Endothelial cell of umbilical vein (primary cell): Measurements from ENCODE around the gene NCF1. TPM values are rescaled to one million over a fixed set of nuclear protein-coding genes. Genes with fewer than 3 reads are reported as not detected.
"Not testable (repeated sequence)": the region's sequence is repeated elsewhere in the genome, so short reads cannot be mapped to it uniquely, and the experiment has no call there.

Experiments
- BruUV-seq: library from RNA; stranded (reverse); fragments of 400-500 nt; replicated peaks from 2 replicates; lab custom pipeline; 2021; lab: Mats Ljungman, UMichigan
- CTCF ChIA-PET: fragments of 300-600, 350-600 bp; sonication (Branson Sonifier 250); formaldehyde crosslinking; loops from one replicate; lab custom pipeline; 2021; ENCODE audit warnings: antibody characterized with exemption, inconsistent platforms; lab: Charles Lee
- POLR2A ChIA-PET: fragments of 300-600, 350-600 bp; sonication (Branson Sonifier 250); formaldehyde crosslinking; loops from one replicate; lab custom pipeline; 2021; ENCODE audit warnings: antibody characterized with exemption, inconsistent platforms; lab: Charles Lee
- DNase-seq: peaks from one replicate; pipeline ENCODE4 v3.0.0-alpha.2; 2011; ENCODE audit warnings: low read depth, low spot score
- FAIRE-seq: peaks from 2 replicates; lab custom pipeline; 2011; peaks lifted over from hg19 to GRCh38; lab: Jason Lieb, UNC
- H2AFZ ChIP-seq: 2 replicates; pipeline ENCODE4 v1.6.0; 2012; ENCODE audit warnings: low read depth, low read length, control low read depth, inconsistent platforms
- H3K27ac ChIP-seq: 2 replicates; pipeline ENCODE4 v1.5.1; 2011; ENCODE audit warnings: low read depth, mild to moderate bottlenecking, control low read depth, low read length, moderate library complexity; ENCODE audit not compliant: insufficient read depth
- H3K27me3 ChIP-seq, 2 experiments: 2 replicates each; pipeline versions ENCODE4 v1.6.0 to v1.6.1; 2011; ENCODE audit warnings: low read length in 2 of 2, mixed read lengths in 1 of 2; ENCODE audit not compliant: control insufficient read depth in 2 of 2, insufficient read depth in 2 of 2
- H3K36me3 ChIP-seq, 2 experiments: 2 replicates in 1 of 2; 3 replicates in 1 of 2; pipeline ENCODE4 v1.5.1; 2011; ENCODE audit warnings: low read length in 2 of 2, mild to moderate bottlenecking in 1 of 2, moderate library complexity in 1 of 2; ENCODE audit not compliant: control insufficient read depth in 2 of 2, insufficient read depth in 2 of 2; ENCODE audit errors: extremely low read depth in 1 of 2
- H3K4me1 ChIP-seq: 3 replicates; pipeline ENCODE4 v1.5.1; 2011; ENCODE audit warnings: mild to moderate bottlenecking, low read length; ENCODE audit not compliant: control insufficient read depth, insufficient read depth; ENCODE audit errors: extremely low read depth
- H3K4me2 ChIP-seq: 2 replicates; pipeline ENCODE4 v1.6.1; 2011; ENCODE audit warnings: low read length, control low read depth, mixed read lengths; ENCODE audit not compliant: insufficient read depth
- H3K4me3 ChIP-seq, 3 experiments: fragments of 200-600 bp in 1 of 3; sonication (generic), shearing (Covaris generic) in 1 of 3; replicated peaks in 1 of 3; 2 replicates each; pipeline ENCODE4 v1.5.1; 2011 to 2016; ENCODE audit warnings: control low read depth in 3 of 3, low read length in 3 of 3, mild to moderate bottlenecking in 2 of 3, inconsistent platforms in 1 of 3, low read depth in 1 of 3, moderate library complexity in 1 of 3; ENCODE audit not compliant: insufficient read depth in 1 of 3
- H3K79me2 ChIP-seq: 2 replicates; pipeline ENCODE4 v1.6.0; 2012; ENCODE audit warnings: low read length, inconsistent platforms; ENCODE audit not compliant: control insufficient read depth, insufficient read depth
- H3K9ac ChIP-seq: replicated peaks from 2 replicates; pipeline ENCODE3; 2011; ENCODE audit warnings: low read length, control low read depth; ENCODE audit not compliant: insufficient read depth; ENCODE audit errors: extremely low read depth
- H3K9me1 ChIP-seq: replicated peaks from 3 replicates; pipeline ENCODE4 v1.6.0; 2011; ENCODE audit warnings: mild to moderate bottlenecking, low read length; ENCODE audit not compliant: control insufficient read depth, insufficient read depth; ENCODE audit errors: extremely low read depth
- H3K9me3 ChIP-seq: replicated peaks from 2 replicates; pipeline ENCODE4 v1.5.1; 2012; ENCODE audit warnings: low read length, inconsistent platforms; ENCODE audit not compliant: control insufficient read depth, insufficient read depth
- H4K20me1 ChIP-seq: replicated peaks from 2 replicates; pipeline ENCODE3; 2011; ENCODE audit warnings: mild to moderate bottlenecking, low read length; ENCODE audit not compliant: control insufficient read depth, insufficient read depth; ENCODE audit errors: extremely low read depth
- dilution Hi-C: fragments of 300-500 bp; cut with MboI; formaldehyde crosslinking; loops from one replicate; pipeline ENCODE4 v1.15.0; 2019; ENCODE audit warnings: low sequenced_read_pairs; ENCODE audit not compliant: extremely low pct_ligation_motif_present
- intact Hi-C: fragments of 100-400 bp; cut with micrococcal nuclease; formaldehyde crosslinking; loops from one replicate; pipeline ENCODE4 v1.10.0; 2022
- polyA plus RNA-seq, 4 experiments: library from polyadenylated mRNA; depleted of rRNA in 3 of 4; stranded (reverse) in 3 of 4; unstranded in 1 of 4; fragments of >200 nt; gene quantifications; 2 replicates each; pipeline versions ENCODE4 v1.2.1 to v1.2.3, GENCODE V29; 2011 to 2012; ENCODE audit warnings: missing spikeins in 1 of 4
- total RNA-seq: library from RNA; stranded (reverse); gene quantifications from 2 replicates; pipeline ENCODE4 v1.2.3, GENCODE V29; 2021

Gene NCF1
- total and polyA plus RNA-seq, 2 donors (not counting 3 experiments of a cell fraction or from before 2014, with no cell fraction given): not detected

DNA sequence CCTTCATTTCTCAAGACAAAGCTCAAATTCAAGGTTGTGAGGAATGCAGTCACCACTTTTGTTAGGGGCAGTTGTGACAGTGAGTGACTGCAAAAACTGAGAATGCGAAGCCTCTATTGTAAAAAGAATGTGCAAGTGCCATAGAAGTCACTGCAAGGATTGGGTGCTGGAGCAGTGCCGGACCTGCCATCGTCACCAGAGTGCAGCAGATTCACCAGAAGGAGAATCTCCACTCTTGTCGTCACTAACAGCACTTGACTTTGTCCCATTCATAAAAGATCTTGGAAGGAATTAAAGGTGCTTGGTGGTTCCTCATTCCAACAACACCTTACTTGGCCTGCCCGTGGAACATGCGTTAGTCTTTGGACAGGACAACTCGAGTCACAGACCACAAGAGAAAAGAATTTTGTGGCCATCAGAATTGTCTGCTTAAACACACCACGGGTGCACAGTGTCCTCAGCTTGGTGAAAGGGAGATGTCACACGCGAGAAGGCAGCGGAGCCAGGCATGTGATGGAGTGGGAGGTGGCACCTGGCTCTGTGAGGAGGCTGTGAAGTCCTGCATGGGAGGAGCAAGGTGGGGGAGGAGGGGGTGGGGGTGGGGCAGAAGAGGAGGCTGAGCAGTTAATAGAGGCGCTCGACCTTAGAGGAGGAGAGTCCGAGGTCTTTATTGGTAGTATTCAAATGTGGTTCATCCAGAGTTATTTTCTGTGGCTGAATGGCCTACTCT, 33.7 kb upstream of the NCF1 start:
- FAIRE-seq, H3K36me3 ChIP-seq, BruUV-seq, H3K9ac ChIP-seq, H3K9me1 ChIP-seq, H3K27me3 ChIP-seq, dilution Hi-C loops, H3K79me2 ChIP-seq, H3K4me1 ChIP-seq, POLR2A ChIA-PET, H4K20me1 ChIP-seq, H3K27ac ChIP-seq, CTCF ChIA-PET, H3K4me3 ChIP-seq, intact Hi-C loops, H3K9me3 ChIP-seq, DNase-seq, H3K4me2 ChIP-seq, H2AFZ ChIP-seq: not testable (repeated sequence)

DNA sequence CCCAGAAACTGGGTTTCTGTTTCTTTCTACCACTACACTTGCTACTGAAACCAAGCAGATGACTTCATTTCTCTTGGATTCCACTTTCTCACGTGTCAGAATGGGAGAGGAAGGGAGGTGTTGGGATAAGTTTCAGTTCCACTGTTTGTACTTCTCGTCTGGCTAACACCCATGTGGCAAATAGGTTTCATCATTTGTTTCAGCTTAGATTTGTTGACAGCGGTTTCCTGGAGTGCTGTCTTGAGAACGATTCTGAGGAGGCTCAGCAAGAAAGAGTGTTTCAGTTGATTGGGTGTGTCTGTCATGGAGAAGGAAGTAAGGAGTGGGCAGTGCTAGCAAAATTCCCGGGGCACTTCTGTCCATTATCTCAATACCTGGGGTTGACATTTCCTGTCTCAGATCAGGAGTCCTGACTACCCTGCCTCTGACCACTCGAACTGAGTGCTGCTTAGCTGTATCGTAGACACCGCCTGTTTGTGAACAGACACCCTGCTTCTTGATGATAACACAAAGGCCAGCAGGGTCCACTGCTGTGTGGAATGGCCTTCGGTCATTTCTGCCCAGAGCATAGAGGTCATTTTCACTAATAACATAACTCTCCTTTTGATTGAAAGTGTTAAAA, 29.8 kb upstream of the NCF1 start:
- dilution Hi-C loops, BruUV-seq, CTCF ChIA-PET, H4K20me1 ChIP-seq, H3K9me3 ChIP-seq, H3K27ac ChIP-seq, H3K36me3 ChIP-seq, H3K79me2 ChIP-seq, DNase-seq, FAIRE-seq, POLR2A ChIA-PET, H3K27me3 ChIP-seq, H3K4me2 ChIP-seq, H3K9me1 ChIP-seq, H3K4me1 ChIP-seq, H3K4me3 ChIP-seq, H2AFZ ChIP-seq, H3K9ac ChIP-seq, intact Hi-C loops: not testable (repeated sequence)

DNA sequence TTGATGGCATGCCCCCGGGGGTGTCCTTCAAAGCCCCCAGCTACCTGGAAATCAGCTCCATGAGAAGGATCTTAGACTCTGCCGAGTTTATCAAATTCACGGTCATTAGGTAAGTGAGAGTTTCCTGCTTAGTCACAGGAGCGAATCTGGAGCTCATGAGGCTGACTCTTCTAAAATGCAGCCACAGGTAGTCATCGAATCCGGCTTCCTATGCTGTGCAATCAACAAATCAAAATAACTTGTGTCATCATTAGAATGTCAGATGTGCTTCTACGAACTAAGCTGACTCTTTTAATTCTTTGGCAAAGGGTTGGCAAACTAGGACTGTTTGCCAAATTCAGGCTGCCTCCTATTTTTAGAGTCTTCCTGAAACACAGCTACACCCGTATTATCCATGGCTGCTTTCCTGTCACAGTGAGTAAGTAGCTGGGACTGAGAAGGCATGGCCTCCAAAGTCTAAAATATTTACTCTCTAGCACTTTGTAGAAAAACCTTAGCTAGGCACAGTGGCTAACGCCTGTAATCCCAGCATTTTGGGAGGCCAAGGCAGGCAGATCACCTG, 19.8 kb upstream of the NCF1 start:
- H3K27me3 ChIP-seq, H3K9me3 ChIP-seq, intact Hi-C loops, H3K36me3 ChIP-seq, H3K4me1 ChIP-seq, H2AFZ ChIP-seq, DNase-seq, H4K20me1 ChIP-seq, POLR2A ChIA-PET, H3K9ac ChIP-seq, H3K4me2 ChIP-seq, FAIRE-seq, H3K27ac ChIP-seq, dilution Hi-C loops, BruUV-seq, CTCF ChIA-PET, H3K79me2 ChIP-seq, H3K4me3 ChIP-seq, H3K9me1 ChIP-seq: not testable (repeated sequence)

DNA sequence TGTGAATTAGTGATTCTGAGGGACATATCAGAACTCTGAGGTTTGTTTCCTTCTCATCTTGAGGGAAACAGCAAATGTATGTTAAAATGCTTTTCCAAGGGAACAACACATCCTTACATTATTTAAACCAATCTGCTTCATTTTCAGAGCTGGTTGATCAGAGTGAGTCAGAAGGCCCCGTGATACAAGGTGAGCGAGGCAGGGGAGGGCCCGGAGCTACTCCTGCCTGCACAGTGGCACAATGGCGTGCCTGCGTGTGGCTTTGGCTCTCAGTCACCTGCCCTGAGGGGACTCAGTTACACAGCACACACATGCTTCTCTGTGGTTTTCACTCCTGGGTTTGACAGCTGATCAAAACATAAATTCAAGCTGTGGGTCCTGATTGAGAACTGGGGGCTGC, 17.1 kb upstream of the NCF1 start:
- DNase-seq, H3K27me3 ChIP-seq, FAIRE-seq, H3K9me1 ChIP-seq, H2AFZ ChIP-seq, H3K36me3 ChIP-seq, H4K20me1 ChIP-seq, H3K4me3 ChIP-seq, CTCF ChIA-PET, H3K4me2 ChIP-seq, H3K27ac ChIP-seq, BruUV-seq, dilution Hi-C loops, H3K9me3 ChIP-seq, H3K9ac ChIP-seq, POLR2A ChIA-PET, H3K79me2 ChIP-seq, intact Hi-C loops, H3K4me1 ChIP-seq: not testable (repeated sequence)
